HUES64 (cell line): Measurements from ENCODE around the gene PNPLA5.

Source experiments
- H3K27ac ChIP-seq: 2 replicates; pipeline ENCODE4 v1.7.0; 2013; ENCODE audit warnings: low read depth, low read length, inconsistent platforms
- H3K27me3 ChIP-seq: 2 replicates; pipeline ENCODE4 v1.6.1; 2013; ENCODE audit warnings: mild to moderate bottlenecking, low read length; ENCODE audit not compliant: insufficient read depth
- H3K36me3 ChIP-seq: 2 replicates; pipeline ENCODE4 v1.6.1; 2013; ENCODE audit warnings: mild to moderate bottlenecking, low read length; ENCODE audit not compliant: insufficient read depth
- H3K4me1 ChIP-seq: 2 replicates; pipeline ENCODE4 v1.6.1; 2013; ENCODE audit warnings: mild to moderate bottlenecking, low read length, moderate library complexity; ENCODE audit not compliant: insufficient read depth
- H3K4me3 ChIP-seq: 2 replicates; pipeline ENCODE4 v1.5.1; 2013; ENCODE audit warnings: mild to moderate bottlenecking, low read length, moderate library complexity
- H3K9ac ChIP-seq: 2 replicates; pipeline ENCODE4 v1.6.1; 2013; ENCODE audit warnings: mild to moderate bottlenecking, low read depth, low read length
- H3K9me3 ChIP-seq: 2 replicates; pipeline ENCODE4 v1.6.1; 2013; ENCODE audit warnings: low read depth, low read length; ENCODE audit not compliant: insufficient read depth
- WGBS: fragments of 150-250, 120-280 bp; methylation state at CpG from one replicate; pipeline ENCODE4 v1.1.7; 2013; ENCODE audit warnings: missing lambda C conversion rate; 5-methylcytosine and 5-hydroxymethylcytosine counted together

PNPLA5 gene

GRCh38 chr22:43833286-43834240, 58.2 kb downstream of the PNPLA5 start:
- no peaks in the 10 kb centered on the region for H3K27me3 ChIP-seq
- whole genome bisulfite sequencing: 89% methylated on average over 36 of the region's 36 CpGs
- no peaks in the 10 kb centered on the region for H3K9me3 ChIP-seq
- H3K4me3 ChIP-seq: no peak overlapping the region
- peaks cover 3% of the 10 kb centered on the region; the same call in 1 of the 2 replicates for H3K4me1 ChIP-seq
- H3K9ac ChIP-seq: no peak overlapping the region
- H3K36me3 ChIP-seq: peaks cover 23% of the 10 kb centered on the region
- no peak overlapping the region for H3K27ac ChIP-seq

DNA sequence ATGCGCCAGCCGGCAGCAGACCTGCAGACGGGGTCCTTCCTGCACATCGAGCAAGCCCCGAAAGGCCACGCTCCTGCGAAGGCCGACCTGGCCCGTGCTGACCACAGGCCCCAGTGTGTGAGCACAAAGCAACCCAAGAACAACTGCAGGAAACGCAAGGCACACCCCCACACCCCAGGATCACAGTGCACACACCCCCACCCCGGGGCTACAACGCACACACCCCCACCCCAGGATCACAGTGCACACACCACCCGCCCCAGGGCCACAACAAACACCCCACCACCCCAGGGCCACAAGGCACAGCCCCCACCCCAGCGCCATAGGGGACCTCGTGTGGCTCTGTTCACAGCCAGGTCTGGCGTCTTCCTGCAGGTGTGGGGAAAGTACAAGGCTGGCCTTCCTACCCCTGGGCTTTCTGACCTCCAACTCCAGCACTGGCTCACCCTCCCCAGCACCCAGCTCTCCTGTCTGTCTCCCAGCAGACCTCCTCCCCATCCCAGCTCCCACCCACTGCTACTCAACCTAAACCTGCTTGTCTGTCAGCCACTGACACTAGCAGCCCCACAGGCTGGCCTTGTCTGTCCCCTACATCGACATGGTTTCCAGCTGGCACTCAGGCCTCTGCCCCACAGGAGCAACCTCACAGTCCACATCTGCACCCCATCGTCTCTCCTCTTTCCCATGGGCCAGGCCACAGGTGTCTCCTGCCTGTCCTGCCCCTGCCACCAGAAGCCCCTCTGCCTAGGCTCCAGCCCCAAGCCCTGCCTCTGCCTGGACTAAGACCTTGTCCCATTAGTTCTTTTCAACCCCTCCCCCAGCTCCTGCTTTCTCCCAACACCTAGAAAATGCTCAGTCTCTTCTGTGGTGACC, 59.2 kb downstream of the PNPLA5 start:
- 93% methylated on average over 18 of the region's 18 CpGs for WGBS
- H3K9me3 ChIP-seq: no peaks in the 10 kb centered on the region
- no peak overlapping the region for H3K9ac ChIP-seq
- no peak overlapping the region for H3K4me3 ChIP-seq
- peaks cover 3% of the 10 kb centered on the region; the same call in 1 of the 2 replicates for H3K4me1 ChIP-seq
- peaks cover 19% of the 10 kb centered on the region for H3K36me3 ChIP-seq
- H3K27ac ChIP-seq: no peak overlapping the region
- H3K27me3 ChIP-seq: no peaks in the 10 kb centered on the region

DNA sequence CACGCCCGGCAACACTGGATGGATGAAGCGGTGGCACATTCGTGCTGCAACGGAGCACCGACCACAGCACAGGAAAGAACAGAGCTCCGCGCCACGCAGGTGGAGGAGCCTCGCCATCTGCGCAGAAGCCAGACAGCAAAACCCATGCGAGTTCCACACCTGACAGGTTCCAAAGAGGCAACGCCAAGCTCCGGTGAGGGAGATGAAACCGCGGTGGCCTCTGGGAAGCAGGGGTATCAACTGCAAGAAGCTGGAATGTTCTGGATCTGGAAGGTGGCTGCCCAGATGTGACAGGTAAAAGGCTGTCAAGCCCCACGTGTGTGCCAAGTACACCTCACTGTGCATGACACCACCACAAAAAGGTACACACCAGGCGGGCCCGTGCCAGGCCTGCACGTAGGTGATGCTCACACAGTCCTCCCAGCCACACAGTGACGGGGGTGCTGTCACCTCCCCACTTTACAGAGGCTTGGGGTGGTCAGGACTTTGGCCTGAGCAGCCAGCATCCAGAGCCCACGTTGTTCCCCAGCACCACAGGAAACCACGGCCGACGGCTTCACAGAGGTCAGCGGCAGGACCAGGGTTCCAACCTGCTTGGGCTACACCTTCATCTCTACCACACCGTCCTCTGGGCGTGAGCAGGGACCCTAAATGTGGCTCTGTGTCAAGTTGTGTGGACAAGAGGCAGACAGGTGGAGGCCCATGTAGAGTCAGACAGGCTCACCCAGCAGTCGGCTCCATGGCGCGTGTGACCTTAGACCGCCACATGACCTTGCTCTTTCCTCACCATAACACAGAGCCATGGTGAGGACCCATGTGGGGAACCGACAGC, 60.0 kb downstream of the PNPLA5 start:
- H3K4me3 ChIP-seq: no peak overlapping the region
- peaks cover 10% of the 10 kb centered on the region for H3K36me3 ChIP-seq
- no peaks in the 10 kb centered on the region for H3K27me3 ChIP-seq
- no peak overlapping the region for H3K27ac ChIP-seq
- WGBS: 96% methylated on average over 33 of the region's 33 CpGs
- H3K9me3 ChIP-seq: no peaks in the 10 kb centered on the region
- peaks cover 3% of the 10 kb centered on the region; the same call in 1 of the 2 replicates for H3K4me1 ChIP-seq
- H3K9ac ChIP-seq: no peak overlapping the region

- Histone ChIP-seq H3K27me3 (no peaks in the 10 kb centered on the region), H3K4me3 (no peak overlapping the region), H3K36me3 (peaks cover 7% of the 10 kb centered on the region; the same call in 1 of the 2 replicates), H3K9ac (no peak overlapping the region), H3K9me3 (no peaks in the 10 kb centered on the region), H3K27ac (no peak overlapping the region), H3K4me1 (peaks cover 3% of the 10 kb centered on the region; the same call in 1 of the 2 replicates)
- WGBS: 96% methylated on average over 12 of the region's 12 CpGs
Observed at GRCh38 chr22:43830931-43831560, 60.8 kb downstream of the PNPLA5 start.

- no peak overlapping the region for H3K4me3 ChIP-seq
- H3K27me3 ChIP-seq: no peaks in the 10 kb centered on the region
- H3K9ac ChIP-seq: no peak overlapping the region
- H3K36me3 ChIP-seq: peaks cover 12% of the 10 kb centered on the region; the same call in 1 of the 2 replicates
- 90% methylated on average over 33 of the region's 33 CpGs for WGBS
- no peaks in the 10 kb centered on the region for H3K9me3 ChIP-seq
- no peak overlapping the region for H3K27ac ChIP-seq
- peaks cover 9% of the 10 kb centered on the region; the same call in 1 of the 2 replicates for H3K4me1 ChIP-seq
Observed at GRCh38 chr22:43829904-43830851, 61.6 kb downstream of the PNPLA5 start.
